Activated naive CD8-positive, alpha-beta T cell treated with anti-CD3 and anti-CD28 coated beads for 36 hours (primary cell): Measurements from ENCODE around the gene TRAF5. TPM values are rescaled to one million over a fixed set of nuclear protein-coding genes. Genes with fewer than 3 reads are reported as not detected.
"Not testable (repeated sequence)": the region's sequence is repeated elsewhere in the genome, so short reads cannot be mapped to it uniquely, and the experiment has no call there.

Experiments used
- DNase-seq: peaks from one replicate; pipeline ENCODE4 v3.0.0; 2021
- H3K27ac Mint-ChIP-seq: one replicate; pipeline ENCODE4 v1.8.0; 2022; ENCODE audit warnings: mild to moderate bottlenecking, moderate library complexity, mixed read lengths
- H3K27me3 Mint-ChIP-seq: one replicate; pipeline ENCODE4 v1.8.0; 2022; ENCODE audit warnings: mild to moderate bottlenecking, mixed read lengths
- H3K36me3 Mint-ChIP-seq: one replicate; pipeline ENCODE4 v1.8.0; 2021; ENCODE audit warnings: mild to moderate bottlenecking, mixed read lengths
- H3K4me1 Mint-ChIP-seq: one replicate; pipeline ENCODE4 v1.8.0; 2021; ENCODE audit warnings: mixed read lengths
- H3K4me3 Mint-ChIP-seq: one replicate; pipeline ENCODE4 v1.8.0; 2022; ENCODE audit warnings: mild to moderate bottlenecking, moderate library complexity, mixed read lengths
- H3K9me3 Mint-ChIP-seq: one replicate; pipeline ENCODE4 v1.8.0; 2022; ENCODE audit warnings: mixed read lengths
- total RNA-seq, 2 experiments: library from RNA; stranded (reverse); gene quantifications; one replicate each; pipeline ENCODE4 v1.2.3, GENCODE V29; 2021

Gene TRAF5
- total RNA-seq, 2 experiments from 2014 or later: 23.7 to 24.4 TPM

DNA sequence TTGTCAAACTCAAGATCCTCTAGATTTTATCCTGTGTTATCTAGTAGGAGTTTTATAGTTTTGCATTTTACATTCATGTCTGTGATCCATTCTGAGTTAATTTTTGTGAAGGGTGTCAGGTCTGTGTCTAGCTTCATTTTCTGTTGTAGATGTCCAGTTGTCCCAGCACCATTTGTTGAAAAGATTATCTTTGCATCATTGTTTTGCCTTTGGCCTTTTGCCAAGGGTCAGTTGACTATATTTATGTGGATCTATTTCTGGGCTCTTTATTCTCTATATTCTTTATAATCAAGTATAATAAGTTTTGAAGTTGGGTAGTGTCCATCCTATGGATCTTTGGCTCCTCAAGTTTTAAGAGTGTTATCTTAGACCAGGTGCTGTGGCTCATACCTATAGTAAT, 21.9 kb downstream of the TRAF5 start:
- peaks cover 47% of the 10 kb centered on the region for H3K36me3 Mint-ChIP-seq
- H3K4me1 Mint-ChIP-seq: peaks cover 69% of the 10 kb centered on the region
- H3K27ac Mint-ChIP-seq: no peak overlapping the region
- no peak for DNase-seq
- H3K27me3 Mint-ChIP-seq: no peaks in the 10 kb centered on the region
- no peak overlapping the region for H3K4me3 Mint-ChIP-seq
- peaks cover 16% of the 10 kb centered on the region for H3K9me3 Mint-ChIP-seq

DNA sequence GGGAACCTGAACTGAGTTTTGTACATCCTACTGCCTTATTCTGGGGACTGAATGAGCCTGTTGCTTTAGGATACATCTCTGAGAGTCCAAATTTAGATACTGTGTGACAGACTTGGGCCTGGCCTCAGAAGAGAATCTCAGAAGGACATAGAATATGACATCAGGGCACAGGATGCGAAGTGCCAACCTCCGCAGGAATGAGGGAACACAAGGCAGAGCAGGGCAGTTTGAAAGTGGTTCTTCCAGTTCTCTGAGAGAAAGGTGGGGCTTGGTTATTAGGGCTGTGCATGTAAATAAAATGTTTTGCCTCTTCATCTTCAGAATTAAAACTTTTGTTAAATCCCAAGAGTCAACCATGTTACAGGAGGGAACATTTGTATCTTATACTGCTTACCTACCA, 23.1 kb downstream of the TRAF5 start:
- H3K36me3 Mint-ChIP-seq: peaks cover 48% of the 10 kb centered on the region
- no peaks in the 10 kb centered on the region for H3K27me3 Mint-ChIP-seq
- DNase-seq: no peak
- H3K4me1 Mint-ChIP-seq: peaks cover 66% of the 10 kb centered on the region
- peaks cover 16% of the 10 kb centered on the region for H3K9me3 Mint-ChIP-seq
- no peak overlapping the region for H3K4me3 Mint-ChIP-seq
- no peak overlapping the region for H3K27ac Mint-ChIP-seq

DNA sequence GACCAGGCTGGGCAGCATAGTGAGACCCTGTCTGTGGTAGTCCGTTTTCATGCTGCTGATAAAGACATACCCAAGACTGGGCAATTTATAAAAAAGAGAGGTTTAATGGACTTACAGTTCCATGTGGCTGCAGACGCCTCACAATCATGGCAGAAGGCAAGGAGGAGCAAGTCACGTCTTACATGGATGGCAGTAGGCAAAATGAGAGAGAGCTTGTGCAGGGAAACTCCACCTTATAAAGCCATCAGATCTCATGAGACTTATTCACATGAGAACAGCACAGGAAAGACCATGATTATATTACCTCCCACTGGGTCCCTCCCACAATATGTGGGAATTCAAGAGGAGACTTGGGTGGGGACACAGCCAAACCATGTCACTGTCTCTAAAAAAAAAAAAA, 25.4 kb downstream of the TRAF5 start:
- Mint-ChIP-seq H3K36me3 (peaks cover 59% of the 10 kb centered on the region), H3K27ac (peak overlapping the region; percentile 63), H3K4me1 (peaks cover 71% of the 10 kb centered on the region), H3K9me3 (peaks cover 16% of the 10 kb centered on the region)
- H3K4me3 Mint-ChIP-seq, DNase-seq, H3K27me3 Mint-ChIP-seq: not testable (repeated sequence)

DNA sequence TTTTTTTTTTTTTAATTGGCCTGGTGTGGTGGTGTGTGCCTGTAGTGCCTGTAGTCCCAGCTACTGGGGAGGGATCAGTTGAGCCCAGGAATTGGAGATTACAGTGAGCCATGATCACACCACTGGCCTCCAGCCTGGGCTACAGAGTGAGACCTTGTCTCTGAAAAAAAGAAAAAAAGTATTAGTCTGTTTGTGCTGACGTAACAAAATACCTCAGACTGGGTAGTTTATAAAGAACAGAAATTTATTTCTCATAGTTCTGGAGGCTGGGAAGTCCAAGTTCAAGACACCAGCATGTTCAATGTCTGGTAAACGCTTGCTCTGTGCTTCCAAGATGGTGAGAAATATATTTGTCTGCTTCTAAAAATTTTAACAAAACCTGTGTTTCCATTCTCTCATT, 25.8 kb downstream of the TRAF5 start:
- DNase-seq: no peak
- no peak overlapping the region for H3K27ac Mint-ChIP-seq
- H3K4me3 Mint-ChIP-seq: no peak overlapping the region
- H3K4me1 Mint-ChIP-seq: peaks cover 69% of the 10 kb centered on the region
- H3K36me3 Mint-ChIP-seq: peaks cover 59% of the 10 kb centered on the region
- peaks cover 16% of the 10 kb centered on the region for H3K9me3 Mint-ChIP-seq
- H3K27me3 Mint-ChIP-seq: no peaks in the 10 kb centered on the region

DNA sequence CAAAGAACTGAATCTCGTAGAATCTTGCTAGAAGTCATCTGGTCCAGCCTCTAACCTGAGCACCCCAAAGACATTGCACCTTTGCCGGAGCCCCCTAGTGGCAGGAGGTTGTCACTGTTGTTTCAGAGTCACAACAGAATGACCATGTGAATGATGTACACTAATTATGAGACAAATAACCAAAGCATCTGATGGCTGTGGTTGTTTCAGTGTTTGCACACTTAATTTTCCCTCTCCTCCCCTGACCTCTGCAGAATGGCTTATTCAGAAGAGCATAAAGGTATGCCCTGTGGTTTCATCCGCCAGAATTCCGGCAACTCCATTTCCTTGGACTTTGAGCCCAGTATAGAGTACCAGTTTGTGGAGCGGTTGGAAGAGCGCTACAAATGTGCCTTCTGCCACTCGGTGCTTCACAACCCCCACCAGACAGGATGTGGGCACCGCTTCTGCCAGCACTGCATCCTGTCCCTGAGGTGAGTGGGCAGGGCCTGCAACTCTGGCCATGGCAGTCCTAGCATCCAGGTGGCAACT, 26.4 kb downstream of the TRAF5 start:
- Mint-ChIP-seq H3K4me1 (peaks cover 63% of the 10 kb centered on the region), H3K27ac (peak overlapping the region; percentile 70), H3K36me3 (peaks cover 58% of the 10 kb centered on the region), H3K4me3 (peak overlapping the region; percentile 33), H3K27me3 (no peaks in the 10 kb centered on the region), H3K9me3 (peaks cover 16% of the 10 kb centered on the region)
- DNase-seq: peak; percentile 58

DNA sequence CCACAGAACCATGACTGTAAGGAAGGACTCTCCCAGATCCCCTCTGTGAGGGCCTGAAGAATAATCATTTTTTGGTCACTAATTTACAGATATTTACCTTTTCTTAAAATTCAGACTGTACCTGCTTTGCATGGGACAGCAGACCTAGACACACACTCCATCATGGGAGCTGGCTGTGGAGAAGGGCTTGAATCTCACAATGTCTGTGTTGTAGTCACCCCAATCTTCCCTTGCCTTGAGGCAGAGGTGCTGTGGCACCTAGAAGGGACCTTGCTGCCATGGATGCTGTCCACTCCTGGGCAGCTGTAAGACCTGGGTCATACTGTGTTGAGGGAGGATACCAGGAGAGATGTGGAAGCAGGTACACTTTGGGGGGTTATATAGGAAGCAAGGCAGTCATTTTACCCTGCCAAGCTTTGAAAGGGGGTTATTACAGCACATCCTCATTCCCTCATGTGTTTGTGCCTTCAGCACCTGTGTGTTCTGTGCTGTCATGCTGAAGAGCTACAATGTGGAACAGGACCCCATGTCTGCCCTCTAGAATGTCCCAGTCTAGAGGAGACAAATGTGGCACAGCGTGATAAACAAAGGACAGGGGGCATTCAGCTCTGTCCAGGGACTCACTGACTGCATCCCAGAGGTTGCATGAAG, 27.1 kb downstream of the TRAF5 start:
- H3K36me3 Mint-ChIP-seq: peaks cover 58% of the 10 kb centered on the region
- DNase-seq: no peak
- H3K4me1 Mint-ChIP-seq: peaks cover 63% of the 10 kb centered on the region
- H3K4me3 Mint-ChIP-seq: no peak overlapping the region
- peaks cover 16% of the 10 kb centered on the region for H3K9me3 Mint-ChIP-seq
- H3K27me3 Mint-ChIP-seq: no peaks in the 10 kb centered on the region
- peak overlapping the region; percentile 70 for H3K27ac Mint-ChIP-seq

DNA sequence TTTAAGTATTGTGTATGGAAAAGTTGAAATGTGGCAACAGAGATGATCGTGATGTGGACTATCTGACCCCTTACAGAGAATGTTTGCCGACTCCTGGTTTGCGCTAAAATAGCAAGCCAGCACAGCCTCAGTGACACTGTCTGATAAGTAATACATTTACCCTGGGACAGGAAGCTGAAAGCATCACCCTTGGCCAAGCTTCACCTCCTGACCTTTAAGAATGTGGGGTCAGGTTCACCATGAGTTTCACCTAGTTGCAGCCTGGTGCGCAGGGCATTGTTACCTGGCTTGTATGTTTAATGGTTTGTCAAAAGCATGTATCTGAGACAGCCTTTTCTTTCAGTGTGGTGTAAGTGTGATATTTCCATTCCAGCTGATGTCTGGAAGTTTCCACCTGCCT, 29.2 kb downstream of the TRAF5 start:
- H3K27ac Mint-ChIP-seq: no peak overlapping the region
- H3K4me3 Mint-ChIP-seq: no peak overlapping the region
- H3K4me1 Mint-ChIP-seq: peaks cover 54% of the 10 kb centered on the region
- H3K36me3 Mint-ChIP-seq: peaks cover 62% of the 10 kb centered on the region
- H3K9me3 Mint-ChIP-seq: peaks cover 13% of the 10 kb centered on the region
- peak; percentile 32 for DNase-seq
- H3K27me3 Mint-ChIP-seq: no peaks in the 10 kb centered on the region

DNA sequence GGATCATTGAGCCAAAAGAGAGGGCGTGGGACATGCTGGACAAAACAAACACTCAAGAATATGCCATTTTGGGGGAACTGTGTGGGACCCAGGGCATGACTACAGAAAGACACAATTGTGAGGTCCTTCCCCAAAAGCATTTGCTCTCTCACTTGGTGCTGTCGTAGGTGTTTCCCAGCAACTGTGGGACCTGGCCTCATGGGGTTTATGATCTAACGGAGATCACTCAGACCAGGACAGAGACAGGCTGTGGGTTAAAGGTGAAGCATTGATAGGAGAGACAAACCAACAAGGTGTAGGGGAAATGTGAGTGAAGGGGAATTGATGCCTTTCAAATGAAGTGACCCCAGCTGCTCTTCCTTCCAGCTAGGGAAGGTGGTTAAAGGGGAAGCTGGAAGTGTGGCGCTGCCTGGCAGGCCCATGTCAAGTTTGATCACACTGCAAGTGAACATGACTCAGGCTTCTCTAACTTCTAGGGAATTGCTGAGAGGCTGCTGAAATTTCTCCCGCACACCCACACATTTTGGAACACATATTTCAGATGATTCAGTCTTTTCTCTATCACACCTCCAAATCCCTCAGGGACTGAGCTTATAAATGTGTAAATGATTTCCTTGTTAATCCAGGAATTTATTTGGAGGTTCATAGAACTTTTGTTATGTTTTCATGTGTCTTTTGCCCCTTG, 30.2 kb downstream of the TRAF5 start:
- Mint-ChIP-seq H3K4me1 (peaks cover 46% of the 10 kb centered on the region), H3K36me3 (peaks cover 56% of the 10 kb centered on the region), H3K4me3 (no peak overlapping the region)

DNA sequence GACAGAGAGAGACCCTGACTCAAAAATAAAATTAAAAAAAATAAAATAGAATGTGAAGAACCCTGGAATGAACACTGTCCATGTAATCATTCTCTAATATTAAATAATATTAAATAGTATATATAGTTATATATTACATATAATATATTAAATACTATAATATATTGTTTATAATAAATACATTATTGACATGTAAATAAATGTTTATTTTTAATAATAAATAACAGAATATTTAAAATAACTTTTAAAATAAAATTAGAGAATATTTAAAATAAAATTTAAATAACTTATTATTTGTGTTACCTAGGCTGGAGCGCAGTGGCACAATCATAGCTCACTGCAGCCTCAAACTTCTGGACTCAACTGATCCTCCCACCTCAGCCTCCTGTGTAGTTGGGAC, 32.1 kb downstream of the TRAF5 start:
- peaks cover 39% of the 10 kb centered on the region for H3K36me3 Mint-ChIP-seq
- no peak overlapping the region for H3K4me3 Mint-ChIP-seq
- peaks cover 31% of the 10 kb centered on the region for H3K4me1 Mint-ChIP-seq
- no peaks in the 10 kb centered on the region for H3K9me3 Mint-ChIP-seq
- no peak overlapping the region for H3K27ac Mint-ChIP-seq
- DNase-seq: no peak
- no peaks in the 10 kb centered on the region for H3K27me3 Mint-ChIP-seq

More for the DNA sequence above, 30.2 kb downstream of the TRAF5 start:
- Mint-ChIP-seq H3K27me3 (no peaks in the 10 kb centered on the region), H3K9me3 (peaks cover 5% of the 10 kb centered on the region), H3K27ac (peak overlapping the region; percentile 37)
- no peak for DNase-seq

DNA sequence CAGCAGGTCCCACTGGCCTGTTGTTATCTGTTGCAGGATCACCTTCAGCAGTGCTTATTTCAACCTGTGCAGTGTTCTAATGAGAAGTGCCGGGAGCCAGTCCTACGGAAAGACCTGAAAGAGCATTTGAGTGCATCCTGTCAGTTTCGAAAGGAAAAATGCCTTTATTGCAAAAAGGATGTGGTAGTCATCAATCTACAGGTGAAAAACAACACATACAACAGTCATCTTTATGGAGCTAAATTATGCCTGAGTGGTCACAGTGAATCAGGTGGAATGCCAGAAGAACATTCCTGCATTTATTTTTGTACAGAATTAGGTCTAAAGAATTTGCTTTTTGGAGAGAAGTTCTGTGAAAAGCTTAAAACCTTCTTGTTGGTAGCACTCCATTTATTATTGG, 33.2 kb downstream of the TRAF5 start:
- H3K4me1 Mint-ChIP-seq: peaks cover 23% of the 10 kb centered on the region
- peaks cover 38% of the 10 kb centered on the region for H3K36me3 Mint-ChIP-seq
- H3K27ac Mint-ChIP-seq: no peak overlapping the region
- H3K9me3 Mint-ChIP-seq: no peaks in the 10 kb centered on the region
- DNase-seq: no peak
- no peak overlapping the region for H3K4me3 Mint-ChIP-seq
- no peaks in the 10 kb centered on the region for H3K27me3 Mint-ChIP-seq

DNA sequence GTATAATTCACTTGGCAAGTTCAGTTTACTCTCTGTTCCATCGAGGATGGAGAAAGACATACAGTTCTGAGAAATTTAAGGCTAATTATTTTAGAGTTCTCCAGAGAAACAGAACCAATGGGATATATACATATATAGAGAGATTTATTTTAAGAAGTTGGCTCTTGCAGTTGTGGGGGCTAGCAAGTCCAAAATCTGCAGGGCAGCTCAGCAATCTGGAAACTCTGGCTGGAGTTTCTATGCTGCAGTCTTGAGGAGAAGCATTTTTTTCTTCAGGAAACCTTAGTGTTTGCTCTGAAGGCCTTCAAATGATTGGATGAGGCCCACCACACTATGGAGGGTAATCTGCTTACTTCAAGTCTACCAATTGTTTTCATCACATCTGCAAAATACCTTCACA, 34.6 kb downstream of the TRAF5 start:
- Mint-ChIP-seq H3K27ac (no peak overlapping the region), H3K9me3 (no peaks in the 10 kb centered on the region), H3K4me1 (peaks cover 12% of the 10 kb centered on the region), H3K4me3 (no peak overlapping the region), H3K27me3 (no peaks in the 10 kb centered on the region), H3K36me3 (peaks cover 27% of the 10 kb centered on the region)
- no peak for DNase-seq

DNA sequence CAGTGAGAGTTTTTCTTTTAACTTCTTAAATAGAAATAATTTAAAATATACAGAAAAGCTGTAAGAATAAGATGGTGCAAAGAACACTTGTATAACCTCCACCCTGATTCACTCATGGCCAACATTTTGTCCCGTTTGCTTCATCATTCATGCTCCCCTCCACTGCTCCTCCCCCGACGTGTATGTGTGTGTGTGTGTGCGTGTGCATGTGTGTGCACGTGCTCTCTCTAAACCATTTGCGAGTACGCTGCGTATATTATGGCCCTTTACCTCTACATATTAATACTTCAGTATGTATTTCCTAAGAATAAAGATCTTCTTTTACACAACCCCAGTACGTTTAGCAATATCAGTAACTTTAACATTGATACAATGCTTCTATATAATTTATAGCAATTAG, 43.0 kb downstream of the TRAF5 start:
- Mint-ChIP-seq H3K27me3 (no peaks in the 10 kb centered on the region), H3K27ac (no peak overlapping the region), H3K9me3 (no peaks in the 10 kb centered on the region), H3K4me3 (no peak overlapping the region), H3K4me1 (peaks cover 11% of the 10 kb centered on the region), H3K36me3 (peaks cover 13% of the 10 kb centered on the region)
- DNase-seq: no peak

DNA sequence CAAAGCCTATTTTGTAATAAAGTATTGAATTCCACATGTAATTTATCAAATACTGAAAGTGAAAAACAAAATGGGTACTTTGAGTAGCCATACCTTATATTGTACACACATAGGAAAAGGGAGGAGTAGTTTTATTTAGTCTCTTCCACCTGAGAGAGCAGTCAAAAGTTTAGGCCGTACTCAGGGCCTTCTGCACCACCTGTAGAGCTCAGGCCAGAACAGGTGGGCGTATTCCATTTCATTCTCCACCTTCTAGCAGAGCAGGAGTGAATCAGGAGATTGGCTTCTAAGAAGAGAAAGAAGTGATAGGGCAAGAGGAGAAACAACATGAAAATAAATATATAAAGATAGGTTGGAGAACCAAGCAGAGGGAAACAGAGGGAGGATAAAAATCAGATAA, 44.0 kb downstream of the TRAF5 start:
- Mint-ChIP-seq H3K27me3 (no peaks in the 10 kb centered on the region), H3K4me3 (no peak overlapping the region), H3K4me1 (peaks cover 11% of the 10 kb centered on the region), H3K9me3 (no peaks in the 10 kb centered on the region), H3K27ac (peak overlapping the region; percentile 35), H3K36me3 (peaks cover 17% of the 10 kb centered on the region)
- no peak for DNase-seq

DNA sequence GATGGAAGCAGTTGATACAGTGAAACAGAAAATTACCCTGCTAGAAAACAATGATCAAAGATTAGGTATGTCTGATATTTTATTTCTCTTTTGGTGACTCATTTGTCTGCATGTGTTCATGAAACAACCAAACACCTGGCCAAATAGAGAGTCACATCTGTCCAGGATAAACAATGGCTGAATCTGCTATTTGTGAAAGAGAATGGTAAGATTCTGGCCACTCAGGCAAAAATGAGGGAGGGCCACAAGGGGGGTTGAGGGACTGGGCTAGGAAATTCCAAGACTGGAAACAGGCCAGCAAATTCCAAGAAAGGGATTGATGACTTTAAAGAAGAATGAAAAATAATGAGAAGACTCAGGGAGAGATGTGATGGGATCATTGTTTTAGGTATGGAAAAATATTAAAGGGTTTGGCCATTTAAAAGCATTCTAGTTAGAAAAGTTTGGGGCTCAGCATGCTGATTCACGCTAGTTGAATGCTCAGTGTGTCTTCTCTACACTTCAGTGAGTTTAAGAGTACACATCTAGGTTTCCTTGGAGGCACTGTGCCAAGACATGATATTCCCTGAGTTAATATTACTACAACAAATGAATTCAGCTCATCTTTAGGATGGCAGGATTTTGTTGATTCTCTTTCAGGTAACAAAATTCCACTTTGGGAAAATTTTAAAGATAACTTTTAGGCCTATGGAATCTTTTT, 44.9 kb downstream of the TRAF5 start:
- no peak for DNase-seq
- Mint-ChIP-seq H3K27me3 (no peaks in the 10 kb centered on the region), H3K4me3 (no peak overlapping the region), H3K36me3 (peaks cover 23% of the 10 kb centered on the region), H3K4me1 (peaks cover 13% of the 10 kb centered on the region), H3K9me3 (no peaks in the 10 kb centered on the region), H3K27ac (no peak overlapping the region)

DNA sequence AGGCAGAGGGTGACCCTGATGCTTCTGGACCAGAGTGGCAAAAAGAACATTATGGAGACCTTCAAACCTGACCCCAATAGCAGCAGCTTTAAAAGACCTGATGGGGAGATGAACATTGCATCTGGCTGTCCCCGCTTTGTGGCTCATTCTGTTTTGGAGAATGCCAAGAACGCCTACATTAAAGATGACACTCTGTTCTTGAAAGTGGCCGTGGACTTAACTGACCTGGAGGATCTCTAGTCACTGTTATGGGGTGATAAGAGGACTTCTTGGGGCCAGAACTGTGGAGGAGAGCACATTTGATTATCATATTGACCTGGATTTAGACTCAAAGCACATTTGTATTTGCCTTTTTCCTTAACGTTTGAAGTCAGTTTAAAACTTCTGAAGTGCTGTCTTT, 45.8 kb downstream of the TRAF5 start:
- Mint-ChIP-seq H3K27me3 (no peaks in the 10 kb centered on the region), H3K36me3 (peaks cover 26% of the 10 kb centered on the region), H3K4me1 (peaks cover 20% of the 10 kb centered on the region), H3K4me3 (no peak overlapping the region), H3K27ac (no peak overlapping the region), H3K9me3 (no peaks in the 10 kb centered on the region)
- no peak for DNase-seq
